NOMO-1 treated with DMSO at 0.1 percent for 48 hours (cell line): ENCODE measurements around the gene GATA2.

Source experiments
- DNase-seq: peaks from one replicate; lab custom pipeline; 2025; ENCODE audit not compliant: unreplicated experiment; lab: John Stamatoyannopoulos, UW

GATA2 gene

GRCh38 chr3:128458746-128459460 lies 34.1 kb downstream of the GATA2 start:
- DNase-seq = no peak

GRCh38 chr3:128457937-128458336 lies 35.1 kb downstream of the GATA2 start:
- DNase-seq = no peak

- no peak for DNase-seq
These were observed 36.0 kb downstream of the GATA2 start for GRCh38 chr3:128456776-128457715.

- no peak for DNase-seq
These were observed 36.9 kb downstream of the GATA2 start for GRCh38 chr3:128455786-128456748.

- DNase-seq = no peak
These were observed 37.9 kb downstream of the GATA2 start for GRCh38 chr3:128455116-128455515.

- no peak for DNase-seq
These were observed 38.7 kb downstream of the GATA2 start for GRCh38 chr3:128454310-128454618.

GRCh38 chr3:128453501-128454309 lies 39.3 kb downstream of the GATA2 start:
- DNase-seq = no peak

- no peak for DNase-seq
These were observed 40.2 kb downstream of the GATA2 start for GRCh38 chr3:128452678-128453275.

GRCh38 chr3:128452120-128452519 lies 40.9 kb downstream of the GATA2 start:
- no peak for DNase-seq

- no peak for DNase-seq
These were observed 43.8 kb downstream of the GATA2 start for GRCh38 chr3:128449111-128449638.

- DNase-seq = peak; percentile 21
These were observed 44.5 kb downstream of the GATA2 start for GRCh38 chr3:128448491-128448890.

GRCh38 chr3:128447561-128448013 lies 45.4 kb downstream of the GATA2 start:
- no peak for DNase-seq

- DNase-seq = no peak
These were observed 46.2 kb downstream of the GATA2 start for GRCh38 chr3:128446821-128447220.

- DNase-seq = no peak
These were observed 47.6 kb downstream of the GATA2 start for GRCh38 chr3:128445357-128445756.

- no peak for DNase-seq
These were observed 49.2 kb downstream of the GATA2 start for GRCh38 chr3:128443771-128444170.

- DNase-seq = no peak
These were observed 50.1 kb downstream of the GATA2 start for GRCh38 chr3:128442949-128443348.

GRCh38 chr3:128442070-128442469 lies 50.9 kb downstream of the GATA2 start:
- DNase-seq = no peak

GRCh38 chr3:128439226-128439625 lies 53.8 kb downstream of the GATA2 start:
- no peak for DNase-seq

- no peak for DNase-seq
These were observed 54.4 kb downstream of the GATA2 start for GRCh38 chr3:128438488-128439072.
